H1 (cell line): ENCODE measurements around the gene XPO6. TPM values are rescaled to one million over a fixed set of nuclear protein-coding genes. Genes with fewer than 3 reads are reported as not detected.

Experiments used
- CTCF ChIA-PET: fragments of 300-600 bp; sonication (Branson Sonifier 250); formaldehyde crosslinking; loops from one replicate; lab custom pipeline; 2021; ENCODE audit not compliant: partially characterized antibody; lab: Charles Lee
- POLR2A ChIA-PET: fragments of 300-600 bp; sonication (Branson Sonifier 250); formaldehyde crosslinking; loops from one replicate; lab custom pipeline; 2021; ENCODE audit warnings: inconsistent platforms; ENCODE audit not compliant: partially characterized antibody; lab: Charles Lee
- DNase-seq, 2 experiments: peaks; one replicate each; pipeline versions ENCODE4 v3.0.0 to v3.0.0-alpha.2; 2010 to 2022; ENCODE audit warnings: low spot score in 2 of 2, low read depth in 1 of 2, mixed read lengths in 1 of 2
- FAIRE-seq: peaks from 2 replicates; lab custom pipeline; 2011; peaks lifted over from hg19 to GRCh38; lab: Jason Lieb, UNC
- H2AFZ ChIP-seq: 2 replicates; pipeline ENCODE4 v1.8.1; 2012; ENCODE audit warnings: low read length, inconsistent platforms
- H2AK5ac ChIP-seq: 2 replicates; pipeline ENCODE4 v1.6.1; 2013; ENCODE audit warnings: low read depth, low read length
- H2BK120ac ChIP-seq: replicated peaks from 2 replicates; pipeline ENCODE3; 2013; ENCODE audit warnings: low read depth, low read length, inconsistent platforms
- H2BK12ac ChIP-seq: 2 replicates; pipeline ENCODE4 v1.6.1; 2013; ENCODE audit warnings: low read depth, low read length
- H2BK15ac ChIP-seq: 2 replicates; pipeline ENCODE4 v1.6.1; 2013; ENCODE audit warnings: low read length
- H2BK20ac ChIP-seq: 2 replicates; pipeline ENCODE4 v1.6.1; 2013; ENCODE audit warnings: low read length
- H2BK5ac ChIP-seq: 2 replicates; pipeline ENCODE4 v1.6.1; 2013; ENCODE audit warnings: low read depth, low read length
- H3K14ac ChIP-seq: 2 replicates; pipeline ENCODE4 v1.6.1; 2013; ENCODE audit warnings: inconsistent platforms; ENCODE audit not compliant: insufficient read length
- H3K18ac ChIP-seq: 2 replicates; pipeline ENCODE4 v1.6.1; 2013; ENCODE audit warnings: low read length; ENCODE audit errors: extremely low read depth
- H3K23ac ChIP-seq: 2 replicates; pipeline ENCODE4 v1.6.1; 2013; ENCODE audit warnings: inconsistent platforms; ENCODE audit not compliant: insufficient read length
- H3K23me2 ChIP-seq: 2 replicates; pipeline ENCODE4 v1.6.1; 2013; ENCODE audit warnings: low read depth, low read length
- H3K27ac ChIP-seq: 2 replicates; pipeline ENCODE4 v1.6.1; 2011; ENCODE audit warnings: low read depth, low read length, inconsistent platforms
- H3K27me3 ChIP-seq, 4 experiments: replicated peaks in 1 of 4; 1 replicate in 1 of 4; 2 replicates in 3 of 4; pipeline versions ENCODE4 v1.6.1 to v1.8.1; 2011 to 2013; ENCODE audit warnings: low read length in 3 of 4, mild to moderate bottlenecking in 3 of 4, inconsistent platforms in 2 of 4, mixed read lengths in 2 of 4, moderate library complexity in 1 of 4; ENCODE audit not compliant: control insufficient read depth in 3 of 4, insufficient read depth in 3 of 4; ENCODE audit errors: extremely low read depth in 1 of 4
- H3K36me3 ChIP-seq, 4 experiments: 2 replicates each; pipeline versions ENCODE4 v1.6.1 to v1.8.1; 2011 to 2013; ENCODE audit warnings: mild to moderate bottlenecking in 4 of 4, low read length in 3 of 4, moderate library complexity in 2 of 4, control low read depth in 1 of 4, inconsistent platforms in 1 of 4; ENCODE audit not compliant: insufficient read depth in 4 of 4, control insufficient read depth in 2 of 4
- H3K4ac ChIP-seq: replicated peaks from 2 replicates; pipeline ENCODE3; 2013; ENCODE audit warnings: low read length, low read depth, mixed read lengths, inconsistent platforms; ENCODE audit not compliant: insufficient read length
- H3K4me1 ChIP-seq, 4 experiments: replicated peaks in 1 of 4; 1 replicate in 1 of 4; 2 replicates in 3 of 4; pipeline versions ENCODE4 v1.6.1 to v1.8.1; 2011 to 2013; ENCODE audit warnings: low read length in 3 of 4, inconsistent platforms in 2 of 4, mixed read lengths in 1 of 4; ENCODE audit not compliant: insufficient read depth in 4 of 4, control insufficient read depth in 3 of 4
- H3K4me2 ChIP-seq, 2 experiments: 2 replicates each; pipeline versions ENCODE4 v1.6.1 to v1.8.1; 2011 to 2013; ENCODE audit warnings: low read depth in 2 of 2, low read length in 2 of 2, control low read depth in 1 of 2, inconsistent platforms in 1 of 2, mild to moderate bottlenecking in 1 of 2; ENCODE audit not compliant: insufficient read depth in 1 of 2
- H3K4me3 ChIP-seq, 4 experiments: fragments of 200-600, 300-600 bp in 1 of 4; sonication (generic), shearing (Covaris generic), sonication (Bioruptor Twin) in 1 of 4; 2 replicates each; pipeline versions ENCODE4 v1.5.1 to v1.8.1; 2011 to 2016; ENCODE audit warnings: low read length in 4 of 4, low read depth in 3 of 4, control low read depth in 2 of 4, inconsistent platforms in 2 of 4, mild to moderate bottlenecking in 2 of 4, mixed read lengths in 1 of 4, moderate library complexity in 1 of 4; ENCODE audit not compliant: insufficient read depth in 2 of 4; ENCODE audit errors: extremely low read depth in 1 of 4
- H3K56ac ChIP-seq: replicated peaks from 2 replicates; pipeline ENCODE3; 2013; ENCODE audit warnings: low read depth, mild to moderate bottlenecking, mixed read lengths, low read length, inconsistent platforms; ENCODE audit not compliant: insufficient read length
- H3K79me1 ChIP-seq: 2 replicates; pipeline ENCODE4 v1.6.1; 2013; ENCODE audit warnings: low read depth, low read length, control low read depth
- H3K79me2 ChIP-seq, 2 experiments: 2 replicates each; pipeline versions ENCODE4 v1.6.1 to v1.8.1; 2012 to 2013; ENCODE audit warnings: low read length in 2 of 2, mild to moderate bottlenecking in 2 of 2, inconsistent platforms in 1 of 2; ENCODE audit not compliant: insufficient read depth in 2 of 2, control insufficient read depth in 1 of 2
- H3K9ac ChIP-seq, 4 experiments: replicated peaks in 1 of 4; 1 replicate in 1 of 4; 2 replicates in 3 of 4; pipeline versions ENCODE4 v1.6.1 to v1.8.1; 2011 to 2013; ENCODE audit warnings: low read depth in 3 of 4, low read length in 3 of 4, control low read depth in 2 of 4, mild to moderate bottlenecking in 2 of 4, moderate library complexity in 2 of 4, inconsistent platforms in 1 of 4; ENCODE audit errors: extremely low read depth in 1 of 4
- H3K9me3 ChIP-seq, 2 experiments: 2 replicates each; pipeline versions ENCODE4 v1.6.1 to v1.8.1; 2012 to 2013; ENCODE audit warnings: mild to moderate bottlenecking in 2 of 2, moderate library complexity in 2 of 2, control low read depth in 1 of 2, inconsistent platforms in 1 of 2, low read depth in 1 of 2, low read length in 1 of 2, mixed read lengths in 1 of 2; ENCODE audit not compliant: insufficient read depth in 2 of 2
- H4K20me1 ChIP-seq, 2 experiments: replicated peaks in 1 of 2; 2 replicates each; pipeline versions ENCODE3 to v1.8.1; 2011 to 2013; ENCODE audit warnings: inconsistent platforms in 2 of 2, low read length in 2 of 2, mild to moderate bottlenecking in 1 of 2; ENCODE audit not compliant: insufficient read depth in 2 of 2, control insufficient read depth in 1 of 2
- H4K5ac ChIP-seq: 2 replicates; pipeline ENCODE4 v1.6.1; 2013; ENCODE audit warnings: low read length, low read depth, mixed read lengths, inconsistent platforms; ENCODE audit not compliant: insufficient read length
- H4K8ac ChIP-seq: 2 replicates; pipeline ENCODE4 v1.8.0; 2013; ENCODE audit warnings: mild to moderate bottlenecking, moderate library complexity, low read length, inconsistent platforms; ENCODE audit not compliant: insufficient read depth; ENCODE audit errors: extremely low read depth
- H4K91ac ChIP-seq: replicated peaks from 2 replicates; pipeline ENCODE3; 2013; ENCODE audit warnings: low read length, mixed read lengths, inconsistent platforms; ENCODE audit not compliant: insufficient read length
- CHD2 ChIP-seq: IDR thresholded peaks from 2 replicates; pipeline ENCODE4 v1.6.1; 2012; ENCODE audit warnings: low read length, improper control_type of control experiment
- SUZ12 ChIP-seq: fragments of 200-600 bp; sonication (generic); IDR thresholded peaks from 2 replicates; pipeline ENCODE4 v1.6.1; 2012; ENCODE audit warnings: mild to moderate bottlenecking, inconsistent platforms, low read length, moderate library complexity, mixed read lengths
- WGBS, 2 experiments: shearing (Covaris generic) in 1 of 2; methylation state at CpG; one replicate each; pipeline versions ENCODE4 v1.1.6 to v1.1.7; 2013 to 2015; ENCODE audit warnings: low lambda C conversion rate in 2 of 2, mixed read lengths in 2 of 2, inconsistent platforms in 1 of 2, low coverage in 1 of 2, missing lambda C conversion rate in 1 of 2; ENCODE audit not compliant: insufficient replicate concordance in 2 of 2, insufficient coverage in 1 of 2, insufficient read length in 1 of 2; ENCODE audit errors: extremely low coverage in 1 of 2, missing lambda C conversion rate in 1 of 2; 5-methylcytosine and 5-hydroxymethylcytosine counted together
- polyA plus RNA-seq, 7 experiments: library from polyadenylated mRNA; depleted of rRNA in 3 of 7; stranded (reverse) in 5 of 7; unstranded in 2 of 7; fragments of >200 nt in 5 of 7; fragments of 200-250 nt in 2 of 7; gene quantifications; 1 replicate in 5 of 7; 2 replicates in 1 of 7; 4 replicates in 1 of 7; pipeline versions ENCODE4 v1.2.1 to v1.2.3, GENCODE V29; 2011 to 2013; ENCODE audit warnings: missing spikeins in 2 of 7, mixed read lengths in 2 of 7
- total RNA-seq: library from RNA; stranded (reverse); fragmentation: NEBNext Ultra II Directional; extraction: Animal tissue kit (Norgen Biotek cat#: 25700); gene quantifications from 2 replicates; pipeline ENCODE4 v1.2.1, GENCODE V29; 2021

The XPO6 gene
- total and polyA plus RNA-seq, 2 of the 8 experiments (the other 6 are each of a cell fraction or from before 2014, with no cell fraction given): 152 to 254 TPM

DNA sequence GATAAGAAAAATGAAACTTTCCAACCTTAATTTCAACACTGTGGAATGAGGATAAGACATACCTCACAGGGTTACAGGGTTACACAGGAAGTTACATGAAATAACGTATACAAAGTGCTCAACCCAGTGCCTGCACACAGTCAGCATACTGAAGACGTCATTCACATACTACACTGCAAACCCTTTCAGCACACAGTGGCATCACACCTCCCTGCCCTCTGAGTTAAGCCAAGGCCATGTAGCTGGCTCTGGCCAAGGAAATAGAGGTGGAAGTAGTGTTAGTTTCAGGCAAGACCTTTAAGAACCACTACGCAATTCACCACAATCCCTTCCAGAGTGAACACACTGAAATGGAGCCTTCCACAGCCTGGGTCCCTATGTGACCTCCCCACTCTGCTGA is 101.7 kb downstream of the XPO6 start:
- Histone ChIP-seq H2AFZ (no peak overlapping the region), H3K23me2 (no peaks in the 10 kb centered on the region), H2AK5ac (no peak overlapping the region), H3K36me3 (peaks cover 14 to 73% (median 46%) of the 10 kb centered on the region in 4 experiments), H2BK5ac (no peak overlapping the region), H3K4me3 (no peak overlapping the region), H4K20me1 (peaks cover 3 to 10% of the 10 kb centered on the region in 2 experiments), H2BK20ac (no peak overlapping the region), H3K4me1 (no peaks in the 10 kb centered on the region), H3K4me2 (no peak overlapping the region), H3K56ac (no peak overlapping the region), H2BK15ac (no peak overlapping the region), H3K27me3 (no peaks in the 10 kb centered on the region), H3K27ac (no peak overlapping the region), H3K79me2 (no peaks in the 10 kb centered on the region), H4K8ac (no peak overlapping the region), H3K23ac (no peak overlapping the region), H3K18ac (no peak overlapping the region), H3K9ac (no peak overlapping the region), H4K91ac (no peak overlapping the region), H3K4ac (no peak overlapping the region), H3K14ac (no peak overlapping the region), H2BK12ac (no peak overlapping the region), H4K5ac (no peak overlapping the region), H2BK120ac (no peak overlapping the region), H3K9me3 (no peaks in the 10 kb centered on the region), H3K79me1 (no peaks in the 10 kb centered on the region; the same call in 1 of the 2 replicates)
- 92% methylated on average over 3 of the region's 3 CpGs; no CpG with 5 or more reads in 1 of the 2 experiments for WGBS, 2 experiments
- ChIA-PET CTCF (no interaction called here), POLR2A (interaction anchor here (1.4 kb wide), 1 partner anchor 11 kb away, joined by 6 read pairs; no protein-coding TSS in a partner anchor)
- no peak for TF ChIP-seq CHD2
- TF ChIP-seq SUZ12: no peak
- no peak for FAIRE-seq
- no peak for DNase-seq
